GM23338 (cell line): Measurements from ENCODE around the gene RGS6. TPM values are rescaled to one million over a fixed set of nuclear protein-coding genes. Genes with fewer than 3 reads are reported as not detected.

Source experiments
- ATAC-seq: fragments of 200-7000 bp; cut with Tn5 transposase; 3 replicates; pipeline ENCODE4 v1.9.1; 2020
- DNase-seq: peaks from one replicate; pipeline ENCODE4 v3.0.0-alpha.2; 2015; ENCODE audit warnings: low spot score
- H2AFZ ChIP-seq: fragments of 200-600 bp; sonication (generic); 2 replicates; pipeline ENCODE4 v1.8.0; 2016; ENCODE audit warnings: antibody characterized with exemption, mild to moderate bottlenecking, moderate library complexity
- H3F3A ChIP-seq: fragments of 200-600 bp; sonication (generic); replicated peaks from 2 replicates; pipeline ENCODE4 v1.8.0; 2017; ENCODE audit warnings: antibody characterized with exemption, mixed run types, low read depth
- H3K27ac ChIP-seq: fragments of 200-600 bp; sonication (generic); 2 replicates; pipeline ENCODE4 v1.6.1; 2016; ENCODE audit warnings: low read depth
- H3K27me3 ChIP-seq: fragments of 200-600 bp; sonication (generic); 2 replicates; pipeline ENCODE4 v1.8.0; 2016; ENCODE audit warnings: mild to moderate bottlenecking, mixed run types, moderate library complexity; ENCODE audit not compliant: insufficient read depth
- H3K36me3 ChIP-seq: fragments of 200-600 bp; sonication (generic); 2 replicates; pipeline ENCODE4 v1.8.0; 2016; ENCODE audit warnings: mild to moderate bottlenecking; ENCODE audit not compliant: insufficient read depth
- H3K4me1 ChIP-seq: fragments of 200-600 bp; sonication (generic); 2 replicates; pipeline ENCODE4 v1.8.0; 2016; ENCODE audit warnings: mild to moderate bottlenecking, moderate library complexity; ENCODE audit not compliant: insufficient read depth
- H3K4me2 ChIP-seq: fragments of 200-600 bp; sonication (generic); 2 replicates; pipeline ENCODE4 v1.7.1; 2017; ENCODE audit warnings: mixed run types
- H3K4me3 ChIP-seq: fragments of 200-600 bp; sonication (generic); 2 replicates; pipeline ENCODE4 v1.6.1; 2016; ENCODE audit warnings: mixed run types
- H3K79me2 ChIP-seq: fragments of 200-600 bp; sonication (generic); replicated peaks from 2 replicates; pipeline ENCODE4 v1.8.0; 2017; ENCODE audit warnings: mild to moderate bottlenecking; ENCODE audit not compliant: insufficient read depth
- H3K9me2 ChIP-seq: fragments of 200-600 bp; sonication (generic); 2 replicates; pipeline ENCODE4 v1.8.0; 2017; ENCODE audit not compliant: insufficient read depth
- H4K20me1 ChIP-seq: fragments of 200-600 bp; sonication (generic); replicated peaks from 2 replicates; pipeline ENCODE4 v1.8.0; 2017; ENCODE audit warnings: mild to moderate bottlenecking; ENCODE audit not compliant: insufficient read depth
- H3K27ac Mint-ChIP-seq: 2 replicates; pipeline ENCODE4 v1.8.0; 2020; ENCODE audit warnings: inconsistent platforms, mild to moderate bottlenecking, moderate library complexity, mixed read lengths
- H3K27me3 Mint-ChIP-seq: 3 replicates; pipeline ENCODE4 v1.8.0; 2022; ENCODE audit warnings: low read depth, mild to moderate bottlenecking, moderate library complexity, mixed read lengths, inconsistent platforms; ENCODE audit not compliant: insufficient read depth, poor library complexity
- H3K36me3 Mint-ChIP-seq: 3 replicates; pipeline ENCODE4 v1.8.0; 2021; ENCODE audit warnings: low read depth, mild to moderate bottlenecking, inconsistent platforms, moderate library complexity, mixed read lengths
- H3K4me1 Mint-ChIP-seq: 3 replicates; pipeline ENCODE4 v1.8.0; 2020; ENCODE audit warnings: mild to moderate bottlenecking, inconsistent platforms, mixed read lengths
- H3K4me3 Mint-ChIP-seq: 3 replicates; pipeline ENCODE4 v1.8.0; 2021; ENCODE audit warnings: moderate library complexity, mild to moderate bottlenecking, inconsistent platforms, mixed read lengths
- H3K9me3 Mint-ChIP-seq: 3 replicates; pipeline ENCODE4 v1.8.0; 2020; ENCODE audit warnings: moderate library complexity, mild to moderate bottlenecking, inconsistent platforms, mixed read lengths
- CREB1 ChIP-seq: fragments of 250-450 bp; sonication (Bioruptor Pico); IDR thresholded peaks from 2 replicates; pipeline ENCODE4 v1.5.0; 2020; ENCODE audit warnings: low read depth, mild to moderate bottlenecking, moderate library complexity
- CTCF ChIP-seq, 2 experiments: fragments of 200-600 bp in 1 of 2; sonication (generic) in 1 of 2; conservative IDR thresholded peaks; 2 replicates each; pipeline versions ENCODE4 v1.5.1 to v1.6.1; 2016 to 2017; ENCODE audit warnings: antibody characterized with exemption in 2 of 2, low read depth in 2 of 2, mild to moderate bottlenecking in 2 of 2, moderate library complexity in 1 of 2
- EZH2 ChIP-seq: fragments of 200-600 bp; sonication (generic); IDR thresholded peaks from one replicate; pipeline ENCODE4 v1.8.0; 2017; ENCODE audit warnings: antibody characterized with exemption, mild to moderate bottlenecking, low read depth; ENCODE audit not compliant: unreplicated experiment
- EZH2phosphoT487 ChIP-seq: fragments of 200-600 bp; sonication (generic); IDR thresholded peaks from one replicate; pipeline ENCODE4 v1.8.1; 2018; ENCODE audit warnings: antibody characterized with exemption; ENCODE audit not compliant: unreplicated experiment
- JUNB ChIP-seq: IDR thresholded peaks from one replicate; pipeline ENCODE4 v1.6.1; 2016; ENCODE audit warnings: antibody characterized with exemption; ENCODE audit not compliant: unreplicated experiment
- NANOG ChIP-seq: IDR thresholded peaks from 2 replicates; pipeline ENCODE4 v1.6.1; 2016; ENCODE audit warnings: antibody characterized with exemption, borderline replicate concordance
- POLR2AphosphoS5 ChIP-seq: IDR thresholded peaks from 2 replicates; pipeline ENCODE4 v1.6.1; 2016; ENCODE audit warnings: antibody characterized with exemption, low read depth
- STAT1 ChIP-seq: IDR thresholded peaks from one replicate; pipeline ENCODE4 v1.6.1; 2016; ENCODE audit warnings: antibody characterized with exemption; ENCODE audit not compliant: unreplicated experiment
- ZNF331 ChIP-seq: fragments of 250-450 bp; sonication (Bioruptor Pico); IDR thresholded peaks from 2 replicates; pipeline ENCODE4 v1.5.0; 2020; ENCODE audit warnings: low read depth, mild to moderate bottlenecking, moderate library complexity
- polyA plus RNA-seq: library from polyadenylated mRNA; unstranded; fragments of >200 nt; fragmentation: Nextera tagmentation; extraction: Ambion mirVana; gene quantifications from 2 replicates; pipeline ENCODE4 v1.2.1, GENCODE V29; 2016
- total RNA-seq: library from RNA; depleted of rRNA; stranded (reverse); fragments of >200 nt; shearing (Covaris generic); gene quantifications from 2 replicates; pipeline ENCODE4 v1.2.3, GENCODE V29; 2014
- TF ChIP-seq, protein P1 (sequence below): IDR thresholded peaks from one replicate; pipeline ENCODE4 v1.6.1; 2018; ENCODE audit warnings: antibody characterized with exemption; ENCODE audit not compliant: unreplicated experiment
- TF ChIP-seq, protein P2 (sequence below): fragments of 250-450 bp; sonication (Bioruptor Pico); IDR thresholded peaks from 2 replicates; pipeline ENCODE4 v1.5.0; 2020; ENCODE audit warnings: mild to moderate bottlenecking, moderate library complexity

RGS6 gene
- total and polyA plus RNA-seq, 2 experiments from 2014 or later, result 0.66 to 0.83 TPM

DNA sequence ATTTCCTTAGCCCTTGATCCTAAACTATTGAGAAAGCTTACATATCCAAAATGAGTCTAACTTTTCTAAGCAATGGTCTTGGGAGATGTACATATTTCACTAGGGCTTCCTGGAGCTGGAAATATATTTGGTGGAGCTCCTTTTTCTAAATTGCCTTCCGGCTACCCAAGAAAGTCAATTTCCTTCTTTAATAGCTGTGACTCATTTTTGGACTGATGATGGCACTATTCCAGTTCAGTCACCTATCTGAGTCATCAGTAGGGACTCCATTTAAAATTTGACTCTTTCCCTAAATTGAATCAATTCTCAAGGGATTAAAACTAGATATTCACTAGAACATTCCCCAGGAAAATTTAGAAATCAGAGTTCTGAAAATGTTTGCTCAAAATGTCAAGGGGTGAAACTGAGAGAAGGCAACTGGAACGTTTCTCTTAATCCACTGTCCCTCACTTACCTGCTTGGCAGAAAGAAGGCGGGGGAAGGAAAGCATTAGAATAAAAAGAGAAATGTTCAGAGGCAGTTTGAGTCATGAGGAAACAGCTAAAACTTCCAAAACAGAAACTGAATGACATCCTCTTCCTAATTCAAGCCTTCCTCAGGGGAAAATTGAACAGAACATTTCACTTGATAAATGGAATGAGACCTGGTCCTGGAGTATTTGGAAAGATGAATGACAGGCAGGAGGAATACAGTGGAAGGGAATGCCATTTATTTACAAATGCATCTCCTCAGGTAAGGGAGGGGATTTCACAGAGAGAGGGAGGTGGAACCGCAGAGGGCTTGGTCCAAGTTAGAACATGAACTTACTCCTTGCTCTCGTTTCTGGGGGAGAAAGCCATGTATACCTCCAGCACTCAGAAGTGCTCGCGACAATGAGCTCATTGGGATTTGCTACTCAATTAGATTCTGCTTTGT, 91.2 kb downstream of the RGS6 start (continued):
- TF ChIP-seq, protein P1, sequence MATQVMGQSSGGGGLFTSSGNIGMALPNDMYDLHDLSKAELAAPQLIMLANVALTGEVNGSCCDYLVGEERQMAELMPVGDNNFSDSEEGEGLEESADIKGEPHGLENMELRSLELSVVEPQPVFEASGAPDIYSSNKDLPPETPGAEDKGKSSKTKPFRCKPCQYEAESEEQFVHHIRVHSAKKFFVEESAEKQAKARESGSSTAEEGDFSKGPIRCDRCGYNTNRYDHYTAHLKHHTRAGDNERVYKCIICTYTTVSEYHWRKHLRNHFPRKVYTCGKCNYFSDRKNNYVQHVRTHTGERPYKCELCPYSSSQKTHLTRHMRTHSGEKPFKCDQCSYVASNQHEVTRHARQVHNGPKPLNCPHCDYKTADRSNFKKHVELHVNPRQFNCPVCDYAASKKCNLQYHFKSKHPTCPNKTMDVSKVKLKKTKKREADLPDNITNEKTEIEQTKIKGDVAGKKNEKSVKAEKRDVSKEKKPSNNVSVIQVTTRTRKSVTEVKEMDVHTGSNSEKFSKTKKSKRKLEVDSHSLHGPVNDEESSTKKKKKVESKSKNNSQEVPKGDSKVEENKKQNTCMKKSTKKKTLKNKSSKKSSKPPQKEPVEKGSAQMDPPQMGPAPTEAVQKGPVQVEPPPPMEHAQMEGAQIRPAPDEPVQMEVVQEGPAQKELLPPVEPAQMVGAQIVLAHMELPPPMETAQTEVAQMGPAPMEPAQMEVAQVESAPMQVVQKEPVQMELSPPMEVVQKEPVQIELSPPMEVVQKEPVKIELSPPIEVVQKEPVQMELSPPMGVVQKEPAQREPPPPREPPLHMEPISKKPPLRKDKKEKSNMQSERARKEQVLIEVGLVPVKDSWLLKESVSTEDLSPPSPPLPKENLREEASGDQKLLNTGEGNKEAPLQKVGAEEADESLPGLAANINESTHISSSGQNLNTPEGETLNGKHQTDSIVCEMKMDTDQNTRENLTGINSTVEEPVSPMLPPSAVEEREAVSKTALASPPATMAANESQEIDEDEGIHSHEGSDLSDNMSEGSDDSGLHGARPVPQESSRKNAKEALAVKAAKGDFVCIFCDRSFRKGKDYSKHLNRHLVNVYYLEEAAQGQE, result no peak
- TF ChIP-seq EZH2, result no peak
- TF ChIP-seq EZH2phosphoT487, result no peak
- no peak for TF ChIP-seq CTCF (conservative IDR thresholded peaks at IDR 0.05; ENCODE audit: low read depth in 2 of 2)
- no peak for TF ChIP-seq NANOG
- no peak for TF ChIP-seq STAT1
- TF ChIP-seq JUNB, result no peak
- no peak for TF ChIP-seq CREB1 (CRISPR knock-in tag)
- TF ChIP-seq ZNF331, result no peak
- TF ChIP-seq POLR2AphosphoS5, result no peak

DNA sequence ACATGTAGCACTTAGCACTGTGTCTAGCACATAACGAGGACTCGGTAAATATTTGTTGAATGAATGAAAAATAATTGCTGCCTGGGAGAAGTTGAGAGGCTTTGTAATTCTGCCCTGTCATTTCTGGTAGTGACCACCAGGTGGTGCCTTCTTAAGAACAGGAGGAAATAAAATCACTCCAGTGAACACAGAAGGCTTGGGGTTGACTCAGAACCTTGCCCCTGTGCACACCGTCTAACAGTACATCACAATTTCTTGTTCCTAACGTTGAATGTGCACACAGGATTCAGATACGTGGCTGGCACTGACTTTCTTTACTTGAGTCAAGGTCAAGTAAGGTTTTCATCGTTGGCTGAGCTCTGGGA, 91.8 kb downstream of the RGS6 start:
- DNase-seq (peak; percentile 83), ATAC-seq (peak; percentile 86)
- Histone ChIP-seq H3K79me2 (no peaks in the 10 kb centered on the region), H3K4me1 (peaks cover 5% of the 10 kb centered on the region; the same call in 1 of the 2 replicates), H3K9me2 (no peaks in the 10 kb centered on the region), H3K36me3 (no peaks in the 10 kb centered on the region), H3K4me2 (0 out of 2 replicates have a peak overlapping the region, but pooled peaks have one; percentile 37), H3K27me3 (no peaks in the 10 kb centered on the region), H3K27ac (no peak overlapping the region), H3K4me3 (no peak overlapping the region), H3F3A (no peaks in the 10 kb centered on the region), H2AFZ (peak overlapping the region; percentile 16; the same call in 1 of the 2 replicates), H4K20me1 (no peaks in the 10 kb centered on the region)
- Mint-ChIP-seq H3K27ac (no peak overlapping the region), H3K4me1 (peaks cover 7% of the 10 kb centered on the region), H3K27me3 (peaks cover 4% of the 10 kb centered on the region), H3K36me3 (no peaks in the 10 kb centered on the region), H3K9me3 (no peaks in the 10 kb centered on the region), H3K4me3 (no peak overlapping the region)
- no peak for TF ChIP-seq EZH2phosphoT487
- TF ChIP-seq, protein P2, sequence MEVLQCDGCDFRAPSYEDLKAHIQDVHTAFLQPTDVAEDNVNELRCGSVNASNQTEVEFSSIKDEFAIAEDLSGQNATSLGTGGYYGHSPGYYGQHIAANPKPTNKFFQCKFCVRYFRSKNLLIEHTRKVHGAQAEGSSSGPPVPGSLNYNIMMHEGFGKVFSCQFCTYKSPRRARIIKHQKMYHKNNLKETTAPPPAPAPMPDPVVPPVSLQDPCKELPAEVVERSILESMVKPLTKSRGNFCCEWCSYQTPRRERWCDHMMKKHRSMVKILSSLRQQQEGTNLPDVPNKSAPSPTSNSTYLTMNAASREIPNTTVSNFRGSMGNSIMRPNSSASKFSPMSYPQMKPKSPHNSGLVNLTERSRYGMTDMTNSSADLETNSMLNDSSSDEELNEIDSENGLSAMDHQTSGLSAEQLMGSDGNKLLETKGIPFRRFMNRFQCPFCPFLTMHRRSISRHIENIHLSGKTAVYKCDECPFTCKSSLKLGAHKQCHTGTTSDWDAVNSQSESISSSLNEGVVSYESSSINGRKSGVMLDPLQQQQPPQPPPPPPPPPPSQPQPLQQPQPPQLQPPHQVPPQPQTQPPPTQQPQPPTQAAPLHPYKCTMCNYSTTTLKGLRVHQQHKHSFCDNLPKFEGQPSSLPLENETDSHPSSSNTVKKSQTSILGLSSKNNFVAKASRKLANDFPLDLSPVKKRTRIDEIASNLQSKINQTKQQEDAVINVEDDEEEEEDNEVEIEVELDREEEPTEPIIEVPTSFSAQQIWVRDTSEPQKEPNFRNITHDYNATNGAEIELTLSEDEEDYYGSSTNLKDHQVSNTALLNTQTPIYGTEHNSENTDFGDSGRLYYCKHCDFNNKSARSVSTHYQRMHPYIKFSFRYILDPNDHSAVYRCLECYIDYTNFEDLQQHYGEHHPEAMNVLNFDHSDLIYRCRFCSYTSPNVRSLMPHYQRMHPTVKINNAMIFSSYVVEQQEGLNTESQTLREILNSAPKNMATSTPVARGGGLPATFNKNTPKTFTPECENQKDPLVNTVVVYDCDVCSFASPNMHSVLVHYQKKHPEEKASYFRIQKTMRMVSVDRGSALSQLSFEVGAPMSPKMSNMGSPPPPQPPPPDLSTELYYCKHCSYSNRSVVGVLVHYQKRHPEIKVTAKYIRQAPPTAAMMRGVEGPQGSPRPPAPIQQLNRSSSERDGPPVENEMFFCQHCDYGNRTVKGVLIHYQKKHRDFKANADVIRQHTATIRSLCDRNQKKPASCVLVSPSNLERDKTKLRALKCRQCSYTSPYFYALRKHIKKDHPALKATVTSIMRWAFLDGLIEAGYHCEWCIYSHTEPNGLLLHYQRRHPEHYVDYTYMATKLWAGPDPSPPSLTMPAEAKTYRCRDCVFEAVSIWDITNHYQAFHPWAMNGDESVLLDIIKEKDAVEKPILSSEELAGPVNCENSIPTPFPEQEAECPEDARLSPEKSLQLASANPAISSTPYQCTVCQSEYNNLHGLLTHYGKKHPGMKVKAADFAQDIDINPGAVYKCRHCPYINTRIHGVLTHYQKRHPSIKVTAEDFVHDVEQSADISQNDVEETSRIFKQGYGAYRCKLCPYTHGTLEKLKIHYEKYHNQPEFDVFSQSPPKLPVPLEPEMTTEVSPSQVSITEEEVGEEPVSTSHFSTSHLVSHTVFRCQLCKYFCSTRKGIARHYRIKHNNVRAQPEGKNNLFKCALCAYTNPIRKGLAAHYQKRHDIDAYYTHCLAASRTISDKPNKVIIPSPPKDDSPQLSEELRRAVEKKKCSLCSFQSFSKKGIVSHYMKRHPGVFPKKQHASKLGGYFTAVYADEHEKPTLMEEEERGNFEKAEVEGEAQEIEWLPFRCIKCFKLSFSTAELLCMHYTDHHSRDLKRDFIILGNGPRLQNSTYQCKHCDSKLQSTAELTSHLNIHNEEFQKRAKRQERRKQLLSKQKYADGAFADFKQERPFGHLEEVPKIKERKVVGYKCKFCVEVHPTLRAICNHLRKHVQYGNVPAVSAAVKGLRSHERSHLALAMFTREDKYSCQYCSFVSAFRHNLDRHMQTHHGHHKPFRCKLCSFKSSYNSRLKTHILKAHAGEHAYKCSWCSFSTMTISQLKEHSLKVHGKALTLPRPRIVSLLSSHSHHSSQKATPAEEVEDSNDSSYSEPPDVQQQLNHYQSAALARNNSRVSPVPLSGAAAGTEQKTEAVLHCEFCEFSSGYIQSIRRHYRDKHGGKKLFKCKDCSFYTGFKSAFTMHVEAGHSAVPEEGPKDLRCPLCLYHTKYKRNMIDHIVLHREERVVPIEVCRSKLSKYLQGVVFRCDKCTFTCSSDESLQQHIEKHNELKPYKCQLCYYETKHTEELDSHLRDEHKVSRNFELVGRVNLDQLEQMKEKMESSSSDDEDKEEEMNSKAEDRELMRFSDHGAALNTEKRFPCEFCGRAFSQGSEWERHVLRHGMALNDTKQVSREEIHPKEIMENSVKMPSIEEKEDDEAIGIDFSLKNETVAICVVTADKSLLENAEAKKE, result no peak
